Measurements from ENCODE around the gene RBMS3.

The RBMS3 gene

DNA sequence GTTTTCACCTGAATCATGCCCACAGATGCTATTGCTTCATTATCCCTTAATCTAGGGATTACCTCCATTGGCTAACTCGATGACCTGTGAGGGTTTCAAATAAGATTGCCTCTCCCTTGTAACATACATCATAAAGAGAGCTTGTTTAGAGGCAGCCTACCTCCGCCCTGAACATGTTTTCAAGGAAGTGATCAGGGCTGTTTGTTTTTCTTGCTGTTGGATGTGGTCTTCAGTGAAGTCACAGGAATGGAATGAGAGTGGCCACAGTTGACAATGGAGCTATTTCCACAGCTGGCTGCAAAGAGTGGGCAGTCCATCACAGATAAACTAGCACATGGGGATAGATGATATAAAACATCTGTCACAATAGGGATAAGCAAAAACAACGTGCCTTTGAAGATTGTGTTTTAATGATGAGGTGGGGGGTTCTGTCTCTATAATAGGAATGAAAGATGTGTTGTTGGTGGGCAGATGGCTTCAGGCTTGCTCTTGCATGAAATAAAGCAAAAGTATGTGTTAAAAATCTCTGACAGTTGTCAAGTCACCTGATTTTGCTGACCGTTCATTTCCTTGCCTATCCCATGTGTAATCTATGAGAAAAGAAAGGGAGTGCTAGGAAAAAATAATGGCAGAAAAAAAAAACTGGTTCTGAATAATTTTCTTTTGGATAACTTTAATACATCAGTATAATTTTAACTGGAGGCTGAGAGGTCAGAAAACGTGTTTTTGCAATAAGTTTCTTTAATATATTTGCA, 642.3 kb downstream of the RBMS3 start:
- no peak for DNase-seq

DNA sequence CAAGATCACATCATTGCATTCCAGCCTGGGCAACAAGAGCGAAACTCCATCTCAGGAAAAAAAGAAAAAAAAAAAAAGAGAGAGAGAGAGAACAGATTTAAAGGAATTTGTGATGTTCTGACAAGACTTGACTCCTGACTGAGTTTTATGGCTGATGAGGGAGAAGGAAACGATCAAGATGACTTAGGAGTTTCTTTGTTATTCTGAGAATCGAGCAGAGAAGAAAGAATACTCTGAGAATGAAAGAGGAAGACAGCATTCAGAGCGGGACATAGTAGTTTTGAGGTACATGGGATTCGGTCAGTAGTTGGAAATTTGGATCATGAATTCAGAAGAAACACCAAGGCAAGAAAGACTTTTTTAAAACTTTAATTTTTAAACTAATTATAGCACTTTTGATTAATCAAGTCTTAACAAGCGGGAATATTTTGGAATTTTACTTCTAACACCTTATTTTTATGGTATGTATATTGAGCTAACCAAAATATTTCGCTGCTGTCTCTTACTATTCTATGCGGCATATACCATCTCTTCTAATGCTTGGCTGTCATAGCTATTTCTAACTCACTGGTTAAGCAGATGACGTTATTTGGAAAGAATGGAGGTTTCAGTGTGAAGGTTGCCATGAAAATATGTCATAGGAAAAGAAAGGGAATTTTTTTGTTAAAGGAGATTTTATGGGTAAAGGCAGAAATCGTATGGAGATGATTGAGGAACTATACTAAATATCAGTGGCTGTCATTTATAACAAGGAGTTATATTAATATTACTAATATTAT, 644.1 kb downstream of the RBMS3 start:
- DNase-seq = no peak

GRCh38 chr3:29926378-29926777, 645.5 kb downstream of the RBMS3 start:
- no peak for DNase-seq

DNA sequence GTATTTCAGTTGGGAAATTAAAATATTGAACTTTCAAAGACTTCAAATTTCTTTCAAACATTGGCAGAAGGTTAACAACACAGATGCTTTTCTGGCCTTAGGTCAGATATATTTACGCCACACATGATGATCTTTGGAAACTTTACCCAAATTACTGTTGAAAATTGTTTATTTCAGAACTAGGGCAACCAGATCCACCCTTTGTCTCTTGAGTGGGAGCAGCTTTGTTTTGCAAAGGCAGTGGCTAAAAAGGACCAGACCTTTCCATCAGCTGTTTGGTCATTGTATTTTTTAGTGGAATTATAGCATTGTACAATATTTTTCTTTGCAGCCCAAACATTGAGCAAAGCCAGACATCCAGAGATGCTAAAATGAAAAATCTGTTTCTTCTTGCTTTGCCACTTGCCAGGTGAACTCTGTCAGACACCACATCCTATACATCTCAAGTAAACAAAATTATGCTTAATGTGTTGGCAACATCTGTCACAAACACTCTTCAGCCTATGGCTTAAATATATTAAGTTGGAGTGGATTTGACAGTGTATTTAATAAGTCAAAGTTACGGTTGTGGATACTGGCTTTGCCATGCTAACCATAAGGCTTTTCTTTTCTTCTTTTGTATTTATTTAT, 651.9 kb downstream of the RBMS3 start:
- no peak for DNase-seq

GRCh38 chr3:29933802-29934490, 653.1 kb downstream of the RBMS3 start:
- no peak for DNase-seq

DNA sequence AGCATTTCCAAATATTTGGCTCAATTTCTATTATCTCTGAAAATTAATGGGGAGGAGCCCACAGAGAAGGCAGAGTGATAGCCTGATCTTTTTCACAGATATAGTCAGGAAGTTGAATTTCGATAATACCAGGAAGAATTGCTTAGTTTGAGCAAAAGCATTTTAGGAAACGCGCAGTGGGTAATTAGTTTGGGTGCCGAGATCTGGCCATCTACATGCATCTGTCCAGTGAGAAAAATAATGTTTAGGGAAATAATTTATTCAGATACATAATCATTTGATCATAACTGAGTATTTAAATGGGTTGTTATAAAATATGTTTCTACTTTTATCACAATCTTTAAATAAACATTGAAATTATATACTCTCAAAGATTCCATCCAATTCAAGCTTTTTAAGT, 653.9 kb downstream of the RBMS3 start:
- DNase-seq = no peak

DNA sequence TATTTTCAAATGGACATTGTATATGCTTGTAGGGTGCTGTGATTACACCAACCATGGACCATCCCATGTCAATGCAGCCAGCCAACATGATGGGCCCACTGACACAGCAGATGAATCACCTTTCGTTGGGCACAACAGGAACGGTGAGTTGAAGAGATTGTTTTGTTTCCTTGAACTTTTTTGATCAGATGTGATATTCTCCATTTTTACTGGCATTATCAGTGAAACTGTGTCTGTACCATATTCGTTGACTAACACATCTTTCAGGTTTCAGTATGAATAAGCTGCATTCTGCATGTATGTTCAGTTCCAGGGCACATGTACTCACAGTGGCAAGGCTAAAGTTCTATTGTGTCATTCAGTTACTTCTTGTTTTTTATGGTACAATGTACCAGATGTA, 655.2 kb downstream of the RBMS3 start:
- no peak for DNase-seq

- no peak for DNase-seq
These were observed 655.9 kb downstream of the RBMS3 start for GRCh38 chr3:29936766-29937165.

DNA sequence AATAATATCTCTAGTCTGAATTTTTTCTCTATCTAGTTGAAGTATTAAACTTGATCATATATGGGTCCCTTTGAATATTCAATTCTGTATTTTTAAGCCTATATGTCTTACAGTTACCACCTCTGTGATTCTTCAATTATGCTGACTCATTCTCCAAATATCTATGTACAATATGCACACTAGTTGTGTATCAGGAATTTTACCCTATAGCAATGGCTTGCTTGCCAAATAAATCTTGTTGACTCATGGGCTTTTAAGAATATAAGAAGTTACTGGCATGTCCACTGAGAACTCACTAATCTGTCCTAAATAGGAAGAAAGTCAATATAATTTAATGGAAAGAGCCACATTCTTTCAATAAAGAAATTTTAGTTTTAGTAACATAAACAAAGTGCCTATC, 656.3 kb downstream of the RBMS3 start:
- DNase-seq = no peak

- no peak for DNase-seq
These were observed 660.0 kb downstream of the RBMS3 start for GRCh38 chr3:29940759-29941323.

- no peak for DNase-seq
These were observed 661.4 kb downstream of the RBMS3 start for GRCh38 chr3:29942297-29942696.

DNA sequence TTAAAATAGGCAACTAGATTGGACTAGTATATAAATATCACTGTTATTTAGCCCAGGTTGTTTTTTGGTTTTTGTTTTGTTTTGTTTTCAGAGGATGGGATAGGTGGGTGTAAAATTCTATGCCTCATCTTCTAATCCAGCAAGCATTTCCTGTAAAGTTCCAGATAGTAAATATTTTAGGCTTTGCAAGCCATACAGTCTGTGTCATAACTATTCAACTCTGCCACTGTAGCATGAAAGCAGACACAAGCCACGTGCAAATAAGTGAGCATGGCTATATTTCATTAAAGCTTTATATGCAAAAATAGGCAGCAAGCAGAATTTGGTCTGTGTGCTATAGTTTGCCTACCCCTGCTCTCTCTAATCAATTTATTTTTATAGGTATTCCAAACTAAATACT, 668.3 kb downstream of the RBMS3 start:
- DNase-seq = no peak

GRCh38 chr3:29949940-29950616, 669.2 kb downstream of the RBMS3 start:
- no peak for DNase-seq

DNA sequence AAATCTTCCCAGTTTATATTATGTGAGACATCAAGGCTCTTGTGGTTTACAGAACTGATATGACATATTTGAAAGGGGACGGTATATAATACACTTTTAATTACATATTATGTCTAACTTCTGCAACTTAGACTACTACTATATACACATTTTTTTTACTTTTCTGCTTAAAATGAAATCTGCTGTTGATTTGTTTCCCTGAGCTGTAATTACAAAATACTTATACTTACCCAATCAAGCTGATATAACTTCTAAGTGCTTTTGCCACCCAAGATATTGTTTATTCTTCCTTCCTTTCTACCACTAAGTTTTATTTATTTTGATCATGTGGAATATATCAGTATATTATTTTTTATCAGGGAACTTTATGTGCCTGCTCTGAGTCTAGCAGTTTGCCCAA, 671.6 kb downstream of the RBMS3 start:
- DNase-seq = no peak

- DNase-seq = no peak
These were observed 674.5 kb downstream of the RBMS3 start for GRCh38 chr3:29955413-29955812.

DNA sequence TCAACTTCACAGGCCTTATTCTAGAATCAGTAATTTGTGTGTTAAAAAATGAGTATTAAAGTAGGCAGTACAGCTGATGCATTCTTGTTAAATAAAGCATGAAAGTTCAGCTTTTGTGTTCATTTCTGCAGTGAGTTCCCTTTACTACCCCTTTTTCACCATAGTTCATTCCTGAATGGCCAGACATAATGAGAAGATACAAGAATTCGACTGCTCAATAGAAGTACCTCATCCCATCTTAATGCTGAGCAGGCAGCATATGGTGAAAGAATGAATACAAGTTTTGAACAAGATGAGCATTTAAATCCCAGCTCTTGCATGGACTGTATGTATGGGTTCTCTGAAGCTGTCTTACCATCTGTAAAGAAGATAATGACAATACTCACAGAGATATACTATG, 677.9 kb downstream of the RBMS3 start:
- no peak for DNase-seq

GRCh38 chr3:29971895-29972294, 691.0 kb downstream of the RBMS3 start:
- no peak for DNase-seq

GRCh38 chr3:29972320-29972993, 691.6 kb downstream of the RBMS3 start:
- no peak for DNase-seq

DNA sequence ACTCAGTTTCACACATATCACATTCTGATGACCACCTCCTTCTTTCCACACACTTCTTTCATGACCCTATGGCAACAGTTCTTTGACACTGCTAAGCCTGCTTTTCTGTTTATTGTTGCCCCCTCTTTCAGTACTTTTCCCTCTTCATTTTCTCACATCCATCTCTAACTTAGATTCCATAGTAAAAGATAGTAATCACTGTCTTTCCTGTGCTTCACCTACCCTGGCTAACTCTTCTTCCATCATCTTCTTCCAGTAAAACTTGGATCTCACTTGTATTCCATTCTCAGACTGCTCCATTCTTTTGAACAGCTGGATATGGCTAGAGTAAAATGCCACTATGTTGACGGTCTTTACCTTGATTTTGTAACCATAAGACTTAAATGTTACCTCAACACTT, 692.9 kb downstream of the RBMS3 start:
- no peak for DNase-seq

DNA sequence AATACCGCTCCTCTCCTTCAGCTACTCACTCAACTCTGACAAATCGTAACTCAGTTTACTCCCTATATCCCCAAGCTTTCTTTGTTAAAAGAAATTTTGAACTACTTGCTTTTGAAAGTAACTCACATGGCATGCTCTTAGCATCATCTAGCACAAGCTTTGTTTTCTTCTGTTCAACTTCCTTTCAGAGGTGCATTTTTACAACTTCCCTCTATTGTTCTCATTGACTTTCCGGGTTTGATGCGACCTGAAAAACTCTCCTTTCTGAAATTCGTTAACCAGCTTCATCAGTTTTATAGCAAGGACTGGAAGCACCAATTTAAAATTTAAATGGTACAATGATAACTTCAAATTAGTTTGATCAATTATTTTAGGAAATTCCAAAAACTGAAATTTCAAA, 696.0 kb downstream of the RBMS3 start:
- DNase-seq = no peak

DNA sequence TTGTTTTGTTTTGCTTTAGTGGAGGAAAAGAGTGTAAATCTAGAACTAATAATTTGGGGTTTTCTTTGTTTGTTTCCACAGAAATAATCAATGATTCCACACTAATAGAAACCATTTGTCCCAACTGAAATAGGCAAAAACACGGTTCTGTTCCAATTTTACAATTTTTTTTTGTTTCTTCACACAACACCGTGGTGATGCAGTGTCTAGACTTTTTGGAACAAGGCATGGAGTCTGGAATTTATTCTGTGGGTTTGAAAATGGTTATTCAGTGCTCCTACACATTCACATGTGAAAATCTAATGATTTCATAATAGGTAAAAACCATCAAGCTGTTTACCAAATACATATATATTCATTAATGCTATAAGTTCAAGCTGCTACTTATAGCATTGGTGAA, 696.5 kb downstream of the RBMS3 start:
- DNase-seq = no peak

- no peak for DNase-seq
These were observed 697.2 kb downstream of the RBMS3 start for GRCh38 chr3:29978036-29978435.
